ENCODE data around the gene SLC66A1.

DNA sequence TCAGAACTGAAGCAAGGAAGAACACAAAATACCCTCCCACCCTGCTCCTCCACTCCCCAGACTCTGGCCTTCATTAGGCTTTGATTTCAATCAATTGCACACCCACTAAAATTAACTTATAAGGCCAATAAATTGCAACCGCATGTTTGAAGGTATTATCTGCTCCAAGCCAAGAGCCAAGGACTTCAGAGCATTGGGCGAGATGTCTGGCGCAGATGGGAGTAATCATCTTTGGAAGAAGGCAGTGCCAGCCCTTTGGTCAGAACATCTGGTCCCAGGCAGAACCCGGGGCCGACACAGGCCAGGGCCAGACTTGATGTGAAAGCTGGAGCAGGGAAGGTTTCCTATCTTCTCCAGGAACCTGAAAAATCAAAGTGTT lies 60.0 kb downstream of the SLC66A1 start:
- TF ChIP-seq, protein P1, sequence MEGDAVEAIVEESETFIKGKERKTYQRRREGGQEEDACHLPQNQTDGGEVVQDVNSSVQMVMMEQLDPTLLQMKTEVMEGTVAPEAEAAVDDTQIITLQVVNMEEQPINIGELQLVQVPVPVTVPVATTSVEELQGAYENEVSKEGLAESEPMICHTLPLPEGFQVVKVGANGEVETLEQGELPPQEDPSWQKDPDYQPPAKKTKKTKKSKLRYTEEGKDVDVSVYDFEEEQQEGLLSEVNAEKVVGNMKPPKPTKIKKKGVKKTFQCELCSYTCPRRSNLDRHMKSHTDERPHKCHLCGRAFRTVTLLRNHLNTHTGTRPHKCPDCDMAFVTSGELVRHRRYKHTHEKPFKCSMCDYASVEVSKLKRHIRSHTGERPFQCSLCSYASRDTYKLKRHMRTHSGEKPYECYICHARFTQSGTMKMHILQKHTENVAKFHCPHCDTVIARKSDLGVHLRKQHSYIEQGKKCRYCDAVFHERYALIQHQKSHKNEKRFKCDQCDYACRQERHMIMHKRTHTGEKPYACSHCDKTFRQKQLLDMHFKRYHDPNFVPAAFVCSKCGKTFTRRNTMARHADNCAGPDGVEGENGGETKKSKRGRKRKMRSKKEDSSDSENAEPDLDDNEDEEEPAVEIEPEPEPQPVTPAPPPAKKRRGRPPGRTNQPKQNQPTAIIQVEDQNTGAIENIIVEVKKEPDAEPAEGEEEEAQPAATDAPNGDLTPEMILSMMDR (IDR thresholded peaks at IDR 0.05): no peak
- TF ChIP-seq EZH2 (IDR thresholded peaks at IDR 0.05): no peak
